Panc1 (cell line): ENCODE data around the gene ENDOV. TPM values are rescaled to one million over a fixed set of nuclear protein-coding genes. Genes with fewer than 3 reads are reported as not detected.

ENCODE experiments used
- ATAC-seq: fragments of 200-7000 bp; cut with Tn5 transposase; 2 replicates; pipeline ENCODE4 v1.9.1; 2020; ENCODE audit warnings: mild to moderate bottlenecking, moderate library complexity
- BruUV-seq: library from RNA; stranded (reverse); fragments of 400-500 nt; replicated peaks from 2 replicates; lab custom pipeline; 2021; lab: Mats Ljungman, UMichigan
- CTCF ChIA-PET: fragments of 300-600 bp; sonication (Branson Sonifier 250); formaldehyde crosslinking; loops from one replicate; lab custom pipeline; 2022; ENCODE audit warnings: antibody characterized with exemption; lab: Charles Lee
- POLR2A ChIA-PET: fragments of 300-600 bp; sonication (Branson Sonifier 250); formaldehyde crosslinking; loops from one replicate; lab custom pipeline; 2022; ENCODE audit warnings: antibody characterized with exemption; lab: Charles Lee
- DNase-seq: peaks from one replicate; pipeline ENCODE4 v3.0.0-alpha.2; 2010; ENCODE audit warnings: low read depth, low spot score
- H3K27ac ChIP-seq: 2 replicates; pipeline ENCODE4 v1.5.1; 2011; ENCODE audit warnings: mild to moderate bottlenecking, low read length, inconsistent platforms
- H3K27me3 ChIP-seq: fragments of 200-500 bp; sonication (Bioruptor generic); 2 replicates; pipeline ENCODE4 v1.6.0; 2014; ENCODE audit warnings: low read length, inconsistent platforms; ENCODE audit not compliant: control insufficient read depth, insufficient read depth
- H3K36me3 ChIP-seq: fragments of 200-500 bp; sonication (Bioruptor generic); 2 replicates; pipeline ENCODE4 v1.5.1; 2014; ENCODE audit warnings: inconsistent platforms, mild to moderate bottlenecking, low read length, moderate library complexity; ENCODE audit not compliant: control insufficient read depth, insufficient read depth
- H3K4me1 ChIP-seq: 2 replicates; pipeline ENCODE4 v1.5.1; 2011; ENCODE audit warnings: inconsistent platforms, mild to moderate bottlenecking, low read length, moderate library complexity; ENCODE audit not compliant: control insufficient read depth, insufficient read depth
- H3K4me3 ChIP-seq, 2 experiments: 2 replicates each; pipeline ENCODE4 v1.5.1; 2011 to 2012; ENCODE audit warnings: low read depth in 2 of 2, low read length in 2 of 2, mild to moderate bottlenecking in 2 of 2, inconsistent platforms in 1 of 2, moderate library complexity in 1 of 2
- H3K9me3 ChIP-seq: fragments of 200-500 bp; sonication (Bioruptor generic); 2 replicates; pipeline ENCODE4 v1.5.1; 2014; ENCODE audit warnings: low read depth, mild to moderate bottlenecking, inconsistent platforms, low read length, moderate library complexity; ENCODE audit not compliant: control insufficient read depth, insufficient read depth
- CTCF ChIP-seq: fragments of 450-650 bp; IDR thresholded peaks from 2 replicates; pipeline ENCODE4 v1.5.1; 2017; ENCODE audit warnings: mild to moderate bottlenecking
- POLR2AphosphoS5 ChIP-seq: IDR thresholded peaks from 2 replicates; pipeline ENCODE4 v1.6.1; 2012; ENCODE audit warnings: mild to moderate bottlenecking, low read depth, low read length, moderate library complexity
- REST ChIP-seq, 2 experiments: IDR thresholded peaks; 2 replicates each; pipeline ENCODE4 v1.6.1; 2011 to 2012; ENCODE audit warnings: low read depth in 2 of 2, control low read depth in 1 of 2, low read length in 1 of 2, mild to moderate bottlenecking in 1 of 2, moderate library complexity in 1 of 2; ENCODE audit not compliant: insufficient read depth in 1 of 2
- SIN3A ChIP-seq: IDR thresholded peaks from 2 replicates; pipeline ENCODE4 v1.6.1; 2012; ENCODE audit warnings: low read depth, mild to moderate bottlenecking, low read length, moderate library complexity, borderline replicate concordance; ENCODE audit not compliant: insufficient read depth
- TCF7L2 ChIP-seq: IDR thresholded peaks from 2 replicates; pipeline ENCODE4 v1.6.1; 2011; ENCODE audit warnings: mild to moderate bottlenecking, low read depth, low read length, inconsistent platforms
- in situ Hi-C: cut with HindIII; loops from 2 replicates; pipeline ENCODE4 v1.10.0; 2016; ENCODE audit warnings: low sequenced_read_pairs, low pct_unique_long_range_greater_than_20kb
- intact Hi-C: fragments of 100-400 bp; cut with micrococcal nuclease; formaldehyde crosslinking; loops from one replicate; pipeline ENCODE4 v1.10.0; 2022; ENCODE audit not compliant: unreplicated experiment
- total RNA-seq: library from RNA; stranded (reverse); gene quantifications from one replicate; pipeline ENCODE4 v1.2.1, GENCODE V29; 2021; ENCODE audit not compliant: unreplicated experiment

Gene ENDOV
- total RNA-seq, 1 experiment from 2014 or later = 37.1 TPM

GRCh38 chr17:80442323-80442659, 27.3 kb downstream of the ENDOV start:
- H3K27ac ChIP-seq = no peak overlapping the region
- DNase-seq = no peak
- no peaks in the 10 kb centered on the region for H3K27me3 ChIP-seq
- H3K4me3 ChIP-seq = no peak overlapping the region
- TF ChIP-seq CTCF (no peak), TCF7L2 (no peak), POLR2AphosphoS5 (no peak), SIN3A (no peak), REST (IDR thresholded peaks at IDR 0.05; ENCODE audit: insufficient read depth in 1 of 2, low read depth in 2 of 2, low read length in 1 of 2) (peak in 1 of 2 experiments; percentile 54; a peak in 1 of 4 replicates)
- ATAC-seq = no peak
- intact Hi-C loops = no loop called here
- in situ Hi-C loops = no loop called here
- H3K4me1 ChIP-seq = no peaks in the 10 kb centered on the region
- no TSS peak for BruUV-seq
- H3K36me3 ChIP-seq = no peaks in the 10 kb centered on the region
- POLR2A ChIA-PET = no interaction called here
- no peaks in the 10 kb centered on the region for H3K9me3 ChIP-seq
- CTCF ChIA-PET = no interaction called here

- H3K36me3 ChIP-seq = no peaks in the 10 kb centered on the region
- DNase-seq (no peak), ATAC-seq (no peak)
- TF ChIP-seq REST (IDR thresholded peaks at IDR 0.05; ENCODE audit: insufficient read depth in 1 of 2, low read depth in 2 of 2, low read length in 1 of 2) (peak in 1 of 2 experiments; percentile 39; a peak in 1 of 4 replicates), POLR2AphosphoS5 (no peak), SIN3A (no peak), CTCF (no peak), TCF7L2 (no peak)
- POLR2A ChIA-PET = interaction anchor here (0.7 kb wide), 1 partner anchor 53 kb away, joined by 3 read pairs; no protein-coding TSS in a partner anchor
- H3K27ac ChIP-seq = no peak overlapping the region
- in situ Hi-C loops = no loop called here
- H3K4me1 ChIP-seq = no peaks in the 10 kb centered on the region
- no peak overlapping the region for H3K4me3 ChIP-seq
- H3K27me3 ChIP-seq = no peaks in the 10 kb centered on the region
- no TSS peak for BruUV-seq
- CTCF ChIA-PET = no interaction called here
- intact Hi-C loops = no loop called here
- no peaks in the 10 kb centered on the region for H3K9me3 ChIP-seq
Observed at GRCh38 chr17:80442764-80443163, 27.8 kb downstream of the ENDOV start.
